Testis (tissue), 2 donors: ENCODE data around the gene NFE2.

Experiments used
- POLR2A ChIP-seq: fragments of 450-650 bp; IDR thresholded peaks from one replicate; pipeline ENCODE4 v1.6.1; 2017; ENCODE audit warnings: antibody characterized with exemption, mild to moderate bottlenecking, moderate library complexity
- TF ChIP-seq, protein P1 (sequence below), 3 experiments: fragments of 450-650 bp in 2 of 3; fragments of 200-600 bp in 1 of 3; sonication (generic) in 1 of 3; IDR thresholded peaks; one replicate each; pipeline ENCODE4 v1.5.1; 2016 to 2019; ENCODE audit warnings: antibody characterized with exemption in 3 of 3, mild to moderate bottlenecking in 2 of 3, moderate library complexity in 1 of 3

DNA sequence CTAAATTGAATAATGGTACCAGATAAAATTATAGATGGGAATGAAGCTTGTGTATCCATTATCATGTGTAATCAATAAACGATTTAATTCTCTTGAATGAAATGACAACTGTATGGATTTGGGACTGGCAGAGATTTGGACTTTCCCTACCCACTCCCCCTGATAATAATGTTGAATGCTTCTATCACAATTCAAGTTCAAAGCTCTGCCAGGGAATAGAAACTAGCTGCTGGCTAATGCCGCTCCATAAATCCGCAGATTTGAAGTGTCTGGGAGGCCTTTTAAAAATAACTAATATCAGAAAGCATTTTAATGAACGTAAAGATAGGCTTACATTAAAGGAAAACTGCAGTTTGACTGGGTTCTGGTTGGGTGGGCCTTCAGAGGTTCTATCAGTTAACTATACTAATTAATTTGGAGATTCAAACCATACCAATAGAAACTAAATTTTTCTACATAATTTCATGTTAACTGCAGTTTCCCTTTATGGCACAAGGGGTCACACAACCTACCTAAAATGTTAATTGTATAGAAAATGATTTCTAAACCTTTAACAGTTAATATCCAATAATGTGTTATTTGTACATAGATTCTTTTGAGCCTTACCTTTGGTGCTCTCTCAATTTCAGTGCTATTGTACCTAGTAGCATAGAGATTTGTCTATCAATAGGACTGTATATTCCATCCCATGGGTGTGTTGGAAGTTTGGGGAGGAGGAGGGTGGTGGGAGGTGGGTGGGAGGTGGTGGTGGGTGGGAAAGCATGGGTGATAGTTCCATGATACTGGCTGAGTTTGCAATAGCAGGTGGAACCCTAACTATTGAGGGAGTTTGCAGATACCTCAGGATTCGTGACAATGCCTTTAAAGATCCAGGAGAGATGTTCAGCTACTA, 15.4 kb downstream of the NFE2 start:
- TF ChIP-seq, protein P1, sequence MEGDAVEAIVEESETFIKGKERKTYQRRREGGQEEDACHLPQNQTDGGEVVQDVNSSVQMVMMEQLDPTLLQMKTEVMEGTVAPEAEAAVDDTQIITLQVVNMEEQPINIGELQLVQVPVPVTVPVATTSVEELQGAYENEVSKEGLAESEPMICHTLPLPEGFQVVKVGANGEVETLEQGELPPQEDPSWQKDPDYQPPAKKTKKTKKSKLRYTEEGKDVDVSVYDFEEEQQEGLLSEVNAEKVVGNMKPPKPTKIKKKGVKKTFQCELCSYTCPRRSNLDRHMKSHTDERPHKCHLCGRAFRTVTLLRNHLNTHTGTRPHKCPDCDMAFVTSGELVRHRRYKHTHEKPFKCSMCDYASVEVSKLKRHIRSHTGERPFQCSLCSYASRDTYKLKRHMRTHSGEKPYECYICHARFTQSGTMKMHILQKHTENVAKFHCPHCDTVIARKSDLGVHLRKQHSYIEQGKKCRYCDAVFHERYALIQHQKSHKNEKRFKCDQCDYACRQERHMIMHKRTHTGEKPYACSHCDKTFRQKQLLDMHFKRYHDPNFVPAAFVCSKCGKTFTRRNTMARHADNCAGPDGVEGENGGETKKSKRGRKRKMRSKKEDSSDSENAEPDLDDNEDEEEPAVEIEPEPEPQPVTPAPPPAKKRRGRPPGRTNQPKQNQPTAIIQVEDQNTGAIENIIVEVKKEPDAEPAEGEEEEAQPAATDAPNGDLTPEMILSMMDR (IDR thresholded peaks at IDR 0.05) = peak in 2 of 3 experiments; percentile 8 to 24
- no peak for TF ChIP-seq POLR2A
